OCI-M2 (cell line): ENCODE measurements around the gene FLT1.
A peak's percentile ranks its signal among the peaks of the same experiment; 100 is the strongest.

ENCODE experiments used
- DNase-seq: peaks from one replicate; lab custom pipeline; 2025; ENCODE audit not compliant: unreplicated experiment; lab: John Stamatoyannopoulos, UW

The FLT1 gene

DNA sequence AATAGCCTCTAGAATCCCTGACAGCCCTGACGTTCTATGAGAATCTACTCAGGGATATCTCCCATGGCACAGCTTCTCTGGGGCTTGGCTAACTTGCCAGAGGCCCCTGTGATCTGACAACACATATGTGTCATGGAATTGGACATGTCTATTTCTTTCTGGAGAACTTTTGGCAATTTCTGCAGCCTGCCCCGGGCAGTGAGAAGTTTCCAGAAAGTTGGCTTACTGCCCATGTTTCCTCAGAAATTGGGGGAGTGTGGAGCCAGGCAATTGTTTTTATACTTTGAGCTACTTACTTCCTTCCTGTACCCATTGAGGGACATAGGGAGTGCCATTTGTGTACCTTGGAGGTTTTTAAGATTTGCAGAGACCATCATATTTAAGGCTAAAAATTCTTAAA, 98.9 kb downstream of the FLT1 start:
- no peak for DNase-seq

DNA sequence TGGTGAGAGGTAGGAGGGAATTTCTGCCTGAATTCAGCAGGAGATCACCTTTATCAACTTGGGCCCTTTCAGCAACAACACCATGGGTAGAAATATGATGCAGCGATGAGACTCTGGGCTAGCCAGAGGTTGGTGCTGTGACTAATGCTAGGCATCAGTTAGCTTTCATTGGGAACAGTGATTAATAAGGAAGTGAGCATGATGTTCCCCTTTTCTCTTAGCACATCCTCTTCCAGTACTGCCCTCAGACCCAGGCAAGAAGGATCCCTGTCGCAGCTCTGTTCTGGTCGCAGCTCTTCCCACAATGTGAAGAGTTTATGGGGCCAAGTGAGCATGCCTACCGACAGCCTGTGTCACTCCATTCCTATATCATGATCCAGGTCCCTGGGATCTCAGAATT, 100.5 kb downstream of the FLT1 start:
- no peak for DNase-seq

DNA sequence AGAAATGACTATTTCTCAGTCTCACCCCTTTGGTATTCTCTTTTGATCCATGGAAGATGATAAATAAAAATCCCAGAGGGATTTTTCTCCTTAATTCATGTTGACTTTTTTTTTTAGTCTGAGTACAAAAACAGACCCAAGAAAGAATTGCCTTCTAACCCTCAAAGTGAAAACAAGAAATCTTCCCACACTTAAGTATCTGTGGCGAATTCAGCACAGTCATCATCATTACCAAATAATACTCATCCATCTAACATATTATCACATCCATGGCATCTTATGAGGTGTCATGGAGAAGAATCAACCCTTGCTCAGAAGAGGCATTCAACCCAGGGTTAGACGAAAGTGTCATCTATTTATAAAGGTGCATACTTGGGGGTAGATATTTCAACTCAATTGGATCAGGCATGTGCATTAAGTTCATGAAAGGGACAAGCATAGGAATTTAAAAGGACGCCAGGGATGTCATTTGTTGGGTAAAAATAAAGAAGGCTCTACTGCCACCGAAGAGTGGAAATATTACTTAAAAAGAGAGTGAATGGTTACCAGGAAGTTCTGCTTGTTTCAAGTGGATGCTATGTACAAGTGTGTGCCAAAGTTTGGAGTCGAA, 101.9 kb downstream of the FLT1 start:
- DNase-seq: no peak

DNA sequence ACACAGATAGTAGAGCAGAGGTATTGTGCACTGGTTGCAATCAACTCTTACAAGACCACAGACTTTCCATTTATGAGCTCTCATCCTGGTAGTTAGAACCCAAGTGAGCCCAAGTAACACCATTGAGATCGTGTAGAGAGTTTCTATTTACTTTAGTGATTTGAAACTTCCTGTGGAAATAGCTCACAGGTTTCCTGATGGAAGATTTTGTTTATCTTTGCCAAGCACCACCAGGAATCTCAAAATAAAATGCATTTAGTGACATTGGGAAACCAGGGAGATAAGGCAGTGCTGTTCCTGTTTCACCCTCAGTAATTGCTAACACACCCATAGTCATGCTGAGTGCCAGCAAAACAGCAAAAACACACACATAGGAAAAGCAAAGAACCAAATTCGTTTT, 102.5 kb downstream of the FLT1 start:
- no peak for DNase-seq

DNA sequence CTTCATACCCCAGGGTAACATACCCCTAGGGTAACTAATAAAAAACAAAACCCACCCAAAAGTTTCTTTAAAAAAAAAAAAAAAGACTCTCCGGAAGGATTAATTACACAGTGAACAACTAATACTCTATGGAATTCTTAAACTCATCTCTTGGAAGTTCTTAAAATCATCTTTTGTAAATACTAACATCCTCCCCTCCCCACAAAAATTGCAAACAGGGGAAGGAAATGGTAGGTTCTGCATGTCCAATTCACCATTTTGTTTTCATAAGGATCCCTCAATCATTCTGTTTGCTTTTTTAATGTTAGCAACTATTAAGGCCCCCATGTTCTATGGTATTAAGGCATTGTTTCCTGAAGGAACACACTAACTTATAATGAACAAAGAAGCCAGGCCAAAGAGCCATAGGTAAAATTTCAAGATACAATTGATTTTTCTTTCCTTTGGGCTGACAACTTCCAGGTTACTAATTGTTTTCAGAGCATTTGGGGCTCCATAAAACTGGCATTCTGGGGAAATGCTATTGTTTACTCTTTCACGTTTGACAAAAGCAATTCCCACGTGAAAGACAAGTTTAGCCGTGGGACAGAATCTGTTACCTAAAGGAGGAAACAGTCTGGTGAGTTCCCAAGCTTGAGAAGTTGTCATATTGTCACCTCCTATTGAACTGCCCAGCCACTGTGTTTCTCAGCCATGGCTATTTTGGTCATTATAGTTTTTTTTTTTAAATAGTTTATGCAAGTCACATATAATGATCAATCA, 107.0 kb downstream of the FLT1 start:
- no peak for DNase-seq

DNA sequence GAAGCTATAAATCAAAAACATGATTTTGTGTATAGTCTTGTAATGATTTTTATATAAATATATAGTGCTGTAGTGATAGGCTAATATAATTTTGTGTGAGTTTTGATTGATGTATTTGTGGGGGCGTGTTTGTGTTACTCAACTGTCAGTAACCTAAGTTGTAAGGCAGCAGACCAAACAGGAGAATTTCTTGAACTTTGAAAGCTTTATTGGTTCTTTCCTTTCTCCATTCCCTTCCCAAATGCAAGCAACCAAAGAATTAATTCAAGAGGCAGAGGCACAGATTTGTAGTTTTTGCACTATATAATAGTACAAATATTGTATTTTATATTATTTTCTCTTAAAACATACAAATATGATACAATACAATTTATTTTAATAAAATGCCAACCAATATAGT, 109.6 kb downstream of the FLT1 start:
- DNase-seq: no peak

DNA sequence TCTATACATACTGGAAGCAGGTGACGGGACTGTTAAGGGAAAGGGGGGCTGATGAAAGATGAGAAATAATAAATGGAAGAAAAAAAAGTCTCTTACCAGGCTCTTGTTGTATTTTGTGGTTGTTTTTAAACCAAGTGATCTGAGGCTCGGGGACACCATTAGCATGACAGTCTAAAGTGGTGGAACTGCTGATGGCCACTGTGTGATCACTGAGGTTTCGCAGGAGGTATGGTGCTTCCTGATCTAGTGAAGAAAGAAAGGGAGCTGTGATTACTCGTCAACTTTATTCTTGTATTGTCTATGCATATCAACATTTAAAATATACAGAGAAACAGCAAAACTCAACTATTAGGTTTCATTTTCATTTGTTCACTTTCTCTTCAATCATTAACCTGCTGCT, 110.1 kb downstream of the FLT1 start:
- no peak for DNase-seq

DNA sequence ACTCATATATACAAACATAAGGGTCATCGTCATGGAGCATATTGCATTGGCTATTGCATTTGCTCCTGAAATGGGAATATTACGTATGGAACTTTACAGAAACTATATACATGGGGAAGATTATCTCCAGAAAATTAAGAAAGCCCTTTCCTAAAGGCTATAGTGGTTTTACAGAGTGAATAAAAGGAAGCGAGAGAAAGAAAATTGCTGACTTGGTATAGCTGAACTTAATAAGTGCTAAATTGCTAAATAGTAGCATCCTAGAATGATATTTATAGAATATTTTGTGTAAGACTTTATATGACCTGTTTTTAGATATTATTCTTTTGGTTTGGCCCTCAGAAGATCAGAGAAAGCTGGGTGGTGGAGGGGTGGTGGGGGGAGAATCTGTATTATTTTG, 114.6 kb downstream of the FLT1 start:
- DNase-seq: no peak

DNA sequence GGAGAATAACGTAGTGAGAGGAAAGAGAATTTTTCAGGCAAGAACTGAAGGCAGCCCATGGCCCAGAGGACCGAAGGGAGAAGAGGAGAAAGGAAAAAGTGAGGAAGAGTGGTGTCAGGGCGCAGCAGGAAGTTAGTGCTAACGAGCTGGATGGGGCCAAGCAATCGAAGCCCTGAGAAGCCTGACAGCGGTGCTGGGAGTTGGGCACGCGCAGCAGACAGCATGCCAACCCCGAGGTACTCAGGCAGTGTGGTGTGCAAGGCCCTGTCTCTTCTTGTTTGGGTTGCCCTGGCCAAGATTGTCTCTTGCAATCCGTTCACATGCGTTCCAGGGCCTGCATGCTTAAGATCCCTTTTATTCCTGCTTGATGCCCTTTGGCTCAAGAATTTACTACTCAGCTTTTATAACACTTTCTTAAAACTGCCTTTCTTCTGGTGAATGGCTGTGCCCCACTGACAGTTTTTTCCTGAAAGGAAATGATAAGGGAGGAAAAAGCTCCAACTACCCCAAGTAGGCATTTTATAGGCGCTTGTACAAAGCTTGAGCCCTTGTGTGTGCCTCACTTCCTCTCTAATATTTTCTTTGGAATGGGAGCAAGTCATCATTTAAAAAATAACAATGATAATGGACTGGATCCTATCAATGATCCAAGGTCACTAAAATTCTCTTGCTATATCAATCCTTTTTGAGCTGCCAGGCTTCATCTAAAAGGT, 115.4 kb downstream of the FLT1 start:
- DNase-seq: no peak

DNA sequence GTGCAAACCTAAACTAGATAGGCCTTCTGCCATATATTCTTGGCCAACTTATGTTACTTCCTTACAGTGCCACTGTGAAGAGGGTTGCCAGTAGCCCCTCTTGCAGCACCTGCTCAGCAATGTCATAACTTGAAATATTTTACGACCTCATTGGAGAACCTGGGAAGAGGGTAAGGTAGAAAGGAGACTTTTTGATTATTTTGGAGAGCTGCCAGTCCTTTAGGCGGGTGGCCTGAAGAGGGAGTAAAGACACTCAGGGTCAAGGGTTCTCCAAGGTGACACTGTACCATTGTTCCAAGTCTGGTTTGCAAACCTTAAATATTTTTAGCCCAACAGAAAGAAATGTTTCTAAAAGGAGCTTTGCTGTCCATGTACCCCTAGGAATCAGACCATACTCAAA, 118.3 kb downstream of the FLT1 start:
- no peak for DNase-seq

DNA sequence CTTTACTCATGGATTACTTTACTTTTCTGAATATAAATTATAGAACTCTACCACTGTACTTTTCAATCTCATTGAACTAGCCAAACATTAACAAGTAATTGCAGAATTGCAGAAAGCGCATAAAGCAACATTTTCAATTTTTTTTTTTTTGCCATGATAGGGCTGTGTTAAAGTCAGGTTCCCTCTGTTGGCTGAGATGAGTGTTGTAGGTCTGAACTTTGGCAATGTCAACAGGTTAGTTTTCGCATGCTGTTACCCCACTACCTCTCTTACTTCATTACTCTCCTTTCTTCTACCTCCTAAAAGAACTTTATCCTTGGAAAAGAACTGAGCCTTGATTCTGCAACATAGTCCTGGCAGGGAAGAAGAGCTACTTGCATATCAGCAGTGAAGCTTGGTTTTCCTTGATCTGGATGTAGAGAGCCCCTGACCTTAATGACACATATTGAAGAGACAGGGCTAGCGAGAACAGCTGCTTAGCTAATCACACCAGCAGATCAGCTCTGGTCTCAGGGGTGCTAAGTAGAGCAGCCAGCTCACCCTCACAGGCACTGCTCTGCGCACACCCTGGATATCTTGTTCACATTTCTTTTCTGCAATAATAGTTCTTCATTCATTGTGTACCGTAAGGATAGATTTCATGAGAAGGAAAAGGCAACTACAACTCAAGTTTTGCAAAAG, 119.5 kb downstream of the FLT1 start:
- no peak for DNase-seq

DNA sequence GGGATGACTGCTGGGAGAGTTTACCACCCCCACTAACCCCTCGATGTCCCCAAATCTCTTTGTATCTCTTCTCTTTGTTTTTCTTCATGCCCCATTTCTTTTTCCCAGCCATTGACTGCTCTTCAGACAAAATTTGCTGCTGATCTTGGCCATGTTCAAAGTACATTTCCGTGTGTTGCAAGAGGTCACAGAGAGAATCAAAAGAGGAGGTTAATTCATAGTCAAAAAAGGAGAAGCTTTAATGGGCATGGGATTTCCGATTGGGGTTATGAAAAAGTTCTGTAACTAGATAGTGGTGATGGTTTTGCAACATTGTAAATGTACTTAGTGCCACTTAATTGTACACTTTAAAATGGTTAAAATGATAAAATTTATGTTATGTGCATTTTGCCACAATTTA, 121.1 kb downstream of the FLT1 start:
- DNase-seq: no peak

DNA sequence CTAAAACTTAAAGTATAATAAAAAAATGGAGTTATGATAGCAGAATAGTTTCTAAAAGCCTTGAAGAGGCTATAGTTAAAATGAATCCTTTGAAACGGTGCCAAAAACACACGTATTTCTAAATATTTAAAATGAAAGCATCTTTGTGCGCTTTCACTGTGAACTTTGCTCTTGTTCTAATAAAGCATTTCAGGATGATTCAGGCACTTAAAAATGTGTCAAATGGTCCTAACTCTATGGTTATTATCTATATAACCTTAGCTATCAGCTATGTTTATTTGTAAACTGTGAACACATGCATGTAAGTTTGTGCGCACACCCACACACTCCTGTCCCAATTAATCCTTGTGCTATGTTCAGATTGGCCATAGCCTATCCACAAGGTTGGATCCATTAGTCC, 124.5 kb downstream of the FLT1 start:
- DNase-seq: no peak

DNA sequence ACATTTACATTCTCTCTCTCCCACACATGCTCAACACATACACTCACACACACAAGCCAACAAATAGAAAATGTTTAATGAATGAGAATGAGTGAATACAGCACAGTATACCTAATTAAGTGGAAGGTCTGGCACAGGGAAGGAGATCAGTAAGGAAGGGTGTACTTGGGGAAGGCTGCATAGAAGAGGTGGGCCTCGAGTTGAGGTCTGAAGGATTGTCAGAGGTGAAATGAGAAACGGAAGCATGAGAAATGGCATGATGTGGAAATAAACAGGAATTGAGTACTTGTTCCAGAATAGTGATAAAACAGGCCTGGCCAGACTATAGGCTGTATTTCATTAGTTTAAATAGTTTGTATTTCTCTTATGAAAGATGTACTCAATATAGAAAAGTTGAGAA, 136.2 kb downstream of the FLT1 start:
- DNase-seq: no peak

DNA sequence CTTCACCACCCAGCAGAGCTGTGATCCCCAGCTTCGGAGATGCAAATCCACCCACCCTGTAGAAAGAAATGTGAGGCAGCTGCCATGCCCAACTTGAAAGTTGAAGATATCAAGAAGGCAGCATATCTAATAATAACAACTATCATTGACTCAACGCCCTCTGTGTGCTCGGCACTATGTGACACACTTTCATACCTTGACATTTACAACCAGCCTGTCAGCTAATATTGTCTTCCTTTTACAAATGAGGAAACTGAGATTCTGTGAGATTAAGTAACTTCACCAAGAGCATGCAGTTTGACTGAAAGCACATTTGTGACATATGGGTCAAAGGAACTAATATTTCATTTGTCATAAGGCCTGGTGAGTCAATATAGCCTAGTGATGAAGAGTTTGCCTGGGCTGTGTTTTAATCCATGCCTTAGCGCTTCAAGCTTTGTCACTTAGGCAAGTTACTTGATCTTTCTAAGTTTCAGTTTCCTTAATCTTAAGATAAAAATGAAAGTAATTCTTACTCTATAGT, 137.0 kb downstream of the FLT1 start:
- DNase-seq: no peak

DNA sequence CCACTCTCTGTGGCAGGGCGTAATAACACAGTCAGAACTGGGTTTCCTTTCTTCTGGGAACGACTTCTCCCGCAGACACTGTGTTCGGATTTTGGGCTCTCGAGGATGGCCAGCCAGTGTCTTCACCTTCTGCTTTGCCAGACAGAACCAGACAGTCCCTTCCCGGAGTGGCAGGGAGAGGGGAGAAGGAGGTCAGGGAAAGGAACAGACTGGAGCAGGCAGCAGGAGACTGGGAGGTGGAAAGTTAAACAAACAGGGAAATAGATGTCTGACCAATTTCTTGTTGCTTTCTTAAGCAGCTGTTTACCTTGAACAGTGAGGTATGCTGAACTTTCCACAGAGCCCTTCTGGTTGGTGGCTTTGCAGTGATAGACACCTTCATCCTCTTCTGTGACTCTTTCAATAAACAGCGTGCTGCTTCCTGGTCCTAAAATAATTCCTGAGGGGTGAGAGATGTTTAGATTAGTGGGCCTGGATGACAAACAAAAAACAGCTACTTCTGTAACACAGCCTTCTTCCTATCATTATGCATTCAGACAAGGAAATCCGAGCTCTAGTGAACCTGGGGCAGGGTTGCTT, 137.6 kb downstream of the FLT1 start:
- DNase-seq: no peak

DNA sequence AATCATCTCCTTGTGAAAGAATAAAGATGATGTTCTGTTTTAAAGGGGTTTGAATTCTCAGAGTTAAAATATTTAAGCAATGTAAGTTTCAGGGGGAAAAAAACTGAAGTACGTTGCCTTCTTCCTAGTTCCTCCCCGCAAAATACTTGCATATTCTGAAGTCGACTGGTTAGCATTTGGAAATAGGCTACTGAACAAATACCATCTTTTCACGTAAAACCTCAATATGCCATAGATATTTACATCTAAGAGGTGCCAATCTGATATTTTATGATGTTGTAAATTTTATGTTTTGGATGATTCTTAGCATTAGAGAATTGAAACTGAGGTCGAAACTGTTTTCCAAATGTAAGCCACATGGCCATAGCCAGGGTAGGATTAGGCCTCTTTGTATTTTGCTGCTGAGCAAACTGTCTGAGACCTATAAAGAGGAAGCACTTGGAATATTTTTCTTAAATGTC, 138.3 kb downstream of the FLT1 start:
- peak; percentile 5 for DNase-seq

DNA sequence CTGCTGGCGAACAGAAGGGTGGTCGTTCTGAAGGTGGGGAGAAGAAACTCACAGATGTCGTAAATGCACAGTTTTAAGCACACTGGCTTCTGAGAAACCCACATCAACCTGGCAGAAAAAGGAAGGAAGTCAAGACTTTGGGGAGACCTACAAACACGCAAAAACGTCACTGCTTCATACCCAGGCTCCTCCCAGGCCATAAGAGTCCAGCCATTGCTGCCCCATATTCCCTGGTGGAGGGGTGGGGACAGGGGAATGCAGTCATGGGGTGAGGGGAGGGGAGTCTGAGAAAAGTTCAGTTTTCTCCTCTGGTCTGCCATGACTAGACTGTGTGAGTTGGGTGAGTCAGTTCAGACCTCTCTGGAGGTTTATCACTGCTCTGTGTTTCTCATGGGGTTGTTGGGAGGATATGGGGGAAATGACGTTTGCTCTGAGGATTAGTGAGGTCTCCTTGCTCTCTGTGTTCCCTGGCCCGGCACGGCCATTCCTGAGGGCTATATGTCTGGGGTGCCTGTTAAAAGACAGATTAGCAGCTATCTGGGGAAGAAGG, 139.0 kb downstream of the FLT1 start:
- no peak for DNase-seq

DNA sequence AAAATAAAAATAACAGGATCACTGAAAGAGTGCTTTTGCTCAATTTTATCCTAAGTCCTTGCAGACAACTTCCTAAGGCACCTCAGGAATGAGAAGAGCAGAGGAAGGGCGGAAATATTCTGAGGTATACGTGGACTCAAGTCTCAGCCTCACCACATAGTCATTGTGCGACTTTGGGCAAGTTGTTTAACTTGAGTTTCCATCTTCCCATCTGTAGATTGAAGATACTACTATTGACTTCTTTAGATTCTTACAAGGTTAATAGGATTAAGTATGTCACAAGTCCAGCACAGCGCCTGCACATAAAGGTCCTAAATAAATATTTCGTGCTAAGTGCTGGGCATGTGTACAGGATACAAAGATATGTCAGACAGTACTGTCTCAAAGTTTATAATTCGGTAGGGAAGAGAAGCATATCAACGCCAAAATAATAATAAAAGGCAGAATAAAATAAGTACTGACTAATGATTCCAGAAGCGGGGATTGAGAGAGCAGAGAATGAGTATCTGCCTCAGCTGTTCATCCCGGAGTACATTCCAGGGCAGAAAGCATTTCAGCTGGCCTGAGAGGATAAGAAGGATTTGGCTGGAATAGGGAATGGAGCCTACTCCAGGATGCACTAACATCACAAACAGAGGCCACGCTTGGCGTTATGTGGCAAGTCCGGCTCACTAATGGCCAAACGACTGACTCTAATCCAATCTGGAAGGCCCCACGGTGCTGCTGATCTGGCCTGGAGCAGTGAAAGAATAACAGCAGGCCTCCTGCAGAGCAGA, 139.7 kb downstream of the FLT1 start:
- no peak for DNase-seq

DNA sequence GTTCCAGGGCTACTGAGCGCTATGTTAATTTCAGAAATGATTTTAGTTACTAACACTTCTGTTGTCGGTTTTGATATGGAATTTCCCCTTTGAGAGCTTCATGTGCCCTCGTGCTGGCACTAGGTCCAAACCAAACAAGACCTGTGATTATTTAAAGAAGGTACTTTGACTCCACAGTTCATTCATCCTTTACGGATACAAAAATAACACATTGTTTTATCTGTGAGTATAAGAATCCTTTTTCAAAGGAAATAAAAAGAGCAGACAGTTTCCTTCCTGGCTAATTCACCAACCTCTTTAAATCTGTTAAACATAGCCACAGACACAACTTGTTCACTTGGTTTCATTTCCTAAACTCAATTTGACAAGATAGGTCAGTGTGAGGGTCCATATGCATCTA, 141.2 kb downstream of the FLT1 start:
- no peak for DNase-seq
